HepG2 (cell line): ENCODE data around the gene C1QTNF1. TPM values are rescaled to one million over a fixed set of nuclear protein-coding genes. Genes with fewer than 3 reads are reported as not detected.

Source experiments
- ELF1 ChIP-seq: sonication (generic); formaldehyde crosslinking; IDR thresholded peaks from 2 replicates; pipeline ENCODE4 v1.4.0; 2020; ENCODE audit warnings: missing genetic modification reagents
- EZH2 ChIP-seq: conservative IDR thresholded peaks from 2 replicates; pipeline ENCODE4 v1.6.1; 2012; ENCODE audit warnings: mild to moderate bottlenecking, low read depth, low read length, moderate library complexity
- HCFC1 ChIP-seq: fragments of 150-350 bp; IDR thresholded peaks from 2 replicates; pipeline ENCODE4 v1.6.1; 2014; ENCODE audit warnings: low read depth, low read length
- NFATC3 ChIP-seq: sonication (generic); formaldehyde crosslinking; IDR thresholded peaks from 2 replicates; pipeline ENCODE4 v1.5.1; 2020; ENCODE audit warnings: mild to moderate bottlenecking, missing genetic modification reagents
- NR2F2 ChIP-seq: IDR thresholded peaks from 2 replicates; pipeline ENCODE4 v1.6.1; 2012; ENCODE audit warnings: low read depth, inconsistent platforms, borderline replicate concordance
- POGZ ChIP-seq: sonication (generic); formaldehyde crosslinking; IDR thresholded peaks from 2 replicates; pipeline ENCODE4 v1.4.0; 2020; ENCODE audit warnings: mild to moderate bottlenecking, missing genetic modification reagents
- REL ChIP-seq: sonication (generic); formaldehyde crosslinking; conservative IDR thresholded peaks from 2 replicates; pipeline ENCODE4 v1.8.0; 2022; ENCODE audit warnings: mild to moderate bottlenecking, missing genetic modification reagents, moderate library complexity
- SAP130 ChIP-seq: IDR thresholded peaks from 2 replicates; pipeline ENCODE4 v1.6.1; 2016; ENCODE audit warnings: low read depth
- SIX4 ChIP-seq: sonication (generic); formaldehyde crosslinking; IDR thresholded peaks from 2 replicates; pipeline ENCODE4 v1.4.0; 2020; ENCODE audit warnings: missing genetic modification reagents
- ZNF30 ChIP-seq: sonication (generic); formaldehyde crosslinking; IDR thresholded peaks from 2 replicates; pipeline ENCODE4 v1.5.0; 2020; ENCODE audit warnings: mild to moderate bottlenecking, missing genetic modification reagents
- ZNF746 ChIP-seq: sonication (generic); formaldehyde crosslinking; IDR thresholded peaks from 2 replicates; pipeline ENCODE4 v1.8.0; 2022; ENCODE audit warnings: mild to moderate bottlenecking, missing genetic modification reagents
- polyA plus RNA-seq, 8 experiments: library from polyadenylated mRNA; depleted of rRNA in 3 of 8; stranded (reverse) in 7 of 8; unstranded in 1 of 8; fragments of >200 nt; fragmentation: Illumina TruSeq in 4 of 8; extraction: Trizol in 4 of 8; gene quantifications; 2 replicates each; pipeline versions ENCODE4 v1.2.1 to v1.2.3, GENCODE V29; 2011 to 2016; ENCODE audit warnings: low read depth in 4 of 8, missing spikeins in 1 of 8, mixed read lengths in 1 of 8; ENCODE audit not compliant: insufficient read depth in 1 of 8
- total RNA-seq, 5 experiments: library from RNA; depleted of rRNA; stranded (reverse); fragments of >200 nt; fragmentation: Illumina TruSeq; extraction: Trizol; gene quantifications; 2 replicates each; pipeline ENCODE4 v1.2.3, GENCODE V29; 2016; ENCODE audit warnings: low read depth in 1 of 5
- TF ChIP-seq, protein P1 (sequence below): IDR thresholded peaks from 2 replicates; pipeline ENCODE4 v1.6.1; 2012; ENCODE audit warnings: low read depth, low read length, improper control_type of control experiment
- TF ChIP-seq, protein P2 (sequence below): sonication (generic); formaldehyde crosslinking; IDR thresholded peaks from 2 replicates; pipeline ENCODE4 v1.4.0; 2020; ENCODE audit warnings: missing genetic modification reagents
- TF ChIP-seq, protein P3 (sequence below): sonication (generic); formaldehyde crosslinking; IDR thresholded peaks from 2 replicates; pipeline ENCODE4 v1.4.0; 2020; ENCODE audit warnings: missing genetic modification reagents, mild to moderate bottlenecking, borderline replicate concordance
- TF ChIP-seq, protein P4 (sequence below): sonication (generic); formaldehyde crosslinking; IDR thresholded peaks from 2 replicates; pipeline ENCODE4 v1.5.1; 2020; ENCODE audit warnings: missing genetic modification reagents, mild to moderate bottlenecking, borderline replicate concordance
- TF ChIP-seq, protein P5 (sequence below): sonication (generic); formaldehyde crosslinking; IDR thresholded peaks from 2 replicates; pipeline ENCODE4 v1.5.0; 2020; ENCODE audit warnings: mild to moderate bottlenecking, missing genetic modification reagents, moderate library complexity

C1QTNF1 gene
- total and polyA plus RNA-seq, 2 of the 13 experiments (the other 11 are each of a cell fraction or from before 2014, with no cell fraction given) = 0.18 to 0.86 TPM

DNA sequence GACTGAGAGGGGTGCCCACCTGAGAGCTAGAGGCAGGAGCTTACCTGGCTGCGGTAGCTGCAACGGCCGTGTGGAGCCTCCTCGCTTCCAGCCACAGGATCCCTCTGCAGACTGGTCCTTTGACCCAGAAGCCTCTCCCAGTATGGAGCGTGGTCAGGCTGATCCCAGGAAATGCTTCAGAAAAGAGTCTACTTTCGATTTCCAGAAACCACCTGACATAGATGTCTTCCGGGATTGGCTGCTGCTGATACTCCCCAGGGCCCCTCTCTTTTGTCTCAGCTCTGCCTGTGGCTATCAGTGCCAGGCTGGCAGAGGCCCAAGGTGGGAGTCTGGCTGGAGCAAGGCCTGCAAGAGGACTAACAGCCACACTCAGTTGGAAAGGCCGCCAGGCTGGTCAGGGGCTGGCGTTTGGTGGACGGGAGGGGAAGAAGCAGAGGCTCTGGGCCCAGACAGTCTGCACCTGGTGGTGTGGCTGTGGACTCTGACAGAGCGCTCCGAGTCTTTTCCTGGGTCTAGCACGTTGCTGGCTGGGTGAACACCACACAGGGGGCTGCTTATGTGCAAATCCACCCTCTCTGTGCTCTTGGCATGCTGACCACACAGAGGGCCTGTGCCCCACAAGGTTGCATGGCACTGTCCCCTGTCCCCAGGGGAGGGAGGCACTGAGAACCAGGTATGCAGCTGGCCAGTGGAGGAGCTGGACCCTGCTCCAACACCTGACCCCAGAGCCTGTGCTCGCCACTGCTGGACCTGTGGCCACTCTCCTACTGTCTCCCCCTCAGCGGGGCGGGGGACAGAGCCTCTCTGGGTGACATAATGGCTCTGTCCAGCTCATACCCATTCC is 44.0 kb upstream of the C1QTNF1 start, which contains the start of gene LGALS3BP (continued):
- TF ChIP-seq, protein P1, sequence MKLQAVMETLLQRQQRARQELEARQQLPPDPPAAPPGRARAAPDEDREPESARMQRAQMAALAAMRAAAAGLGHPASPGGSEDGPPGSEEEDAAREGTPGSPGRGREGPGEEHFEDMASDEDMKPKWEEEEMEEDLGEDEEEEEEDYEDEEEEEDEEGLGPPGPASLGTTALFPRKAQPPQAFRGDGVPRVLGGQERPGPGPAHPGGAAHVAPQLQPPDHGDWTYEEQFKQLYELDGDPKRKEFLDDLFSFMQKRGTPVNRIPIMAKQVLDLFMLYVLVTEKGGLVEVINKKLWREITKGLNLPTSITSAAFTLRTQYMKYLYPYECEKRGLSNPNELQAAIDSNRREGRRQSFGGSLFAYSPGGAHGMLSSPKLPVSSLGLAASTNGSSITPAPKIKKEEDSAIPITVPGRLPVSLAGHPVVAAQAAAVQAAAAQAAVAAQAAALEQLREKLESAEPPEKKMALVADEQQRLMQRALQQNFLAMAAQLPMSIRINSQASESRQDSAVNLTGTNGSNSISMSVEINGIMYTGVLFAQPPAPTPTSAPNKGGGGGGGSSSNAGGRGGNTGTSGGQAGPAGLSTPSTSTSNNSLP = 0 out of 2 replicates have a peak, but pooled peaks have one; percentile 10
- TF ChIP-seq ZNF746 (CRISPR knock-in tag) (no peak; the same call in 1 of the 2 replicates), SAP130 (CRISPR knock-in tag) (peak; percentile 89), NFATC3 (no peak), HCFC1 (peak; percentile 17; the same call in 1 of the 2 replicates), ELF1 (CRISPR knock-in tag) (peak; percentile 89), REL (no peak), NR2F2 (no peak; the same call in 1 of the 2 replicates), EZH2 (no peak), SIX4 (peak; percentile 5; the same call in 1 of the 2 replicates), POGZ (CRISPR knock-in tag) (peak; percentile 13; the same call in 1 of the 2 replicates), ZNF30 (peak; percentile 66; the same call in 1 of the 2 replicates)
- TF ChIP-seq, protein P2, sequence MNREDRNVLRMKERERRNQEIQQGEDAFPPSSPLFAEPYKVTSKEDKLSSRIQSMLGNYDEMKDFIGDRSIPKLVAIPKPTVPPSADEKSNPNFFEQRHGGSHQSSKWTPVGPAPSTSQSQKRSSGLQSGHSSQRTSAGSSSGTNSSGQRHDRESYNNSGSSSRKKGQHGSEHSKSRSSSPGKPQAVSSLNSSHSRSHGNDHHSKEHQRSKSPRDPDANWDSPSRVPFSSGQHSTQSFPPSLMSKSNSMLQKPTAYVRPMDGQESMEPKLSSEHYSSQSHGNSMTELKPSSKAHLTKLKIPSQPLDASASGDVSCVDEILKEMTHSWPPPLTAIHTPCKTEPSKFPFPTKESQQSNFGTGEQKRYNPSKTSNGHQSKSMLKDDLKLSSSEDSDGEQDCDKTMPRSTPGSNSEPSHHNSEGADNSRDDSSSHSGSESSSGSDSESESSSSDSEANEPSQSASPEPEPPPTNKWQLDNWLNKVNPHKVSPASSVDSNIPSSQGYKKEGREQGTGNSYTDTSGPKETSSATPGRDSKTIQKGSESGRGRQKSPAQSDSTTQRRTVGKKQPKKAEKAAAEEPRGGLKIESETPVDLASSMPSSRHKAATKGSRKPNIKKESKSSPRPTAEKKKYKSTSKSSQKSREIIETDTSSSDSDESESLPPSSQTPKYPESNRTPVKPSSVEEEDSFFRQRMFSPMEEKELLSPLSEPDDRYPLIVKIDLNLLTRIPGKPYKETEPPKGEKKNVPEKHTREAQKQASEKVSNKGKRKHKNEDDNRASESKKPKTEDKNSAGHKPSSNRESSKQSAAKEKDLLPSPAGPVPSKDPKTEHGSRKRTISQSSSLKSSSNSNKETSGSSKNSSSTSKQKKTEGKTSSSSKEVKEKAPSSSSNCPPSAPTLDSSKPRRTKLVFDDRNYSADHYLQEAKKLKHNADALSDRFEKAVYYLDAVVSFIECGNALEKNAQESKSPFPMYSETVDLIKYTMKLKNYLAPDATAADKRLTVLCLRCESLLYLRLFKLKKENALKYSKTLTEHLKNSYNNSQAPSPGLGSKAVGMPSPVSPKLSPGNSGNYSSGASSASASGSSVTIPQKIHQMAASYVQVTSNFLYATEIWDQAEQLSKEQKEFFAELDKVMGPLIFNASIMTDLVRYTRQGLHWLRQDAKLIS = 0 out of 2 replicates have a peak, but pooled peaks have one; percentile 47
- TF ChIP-seq, protein P3, sequence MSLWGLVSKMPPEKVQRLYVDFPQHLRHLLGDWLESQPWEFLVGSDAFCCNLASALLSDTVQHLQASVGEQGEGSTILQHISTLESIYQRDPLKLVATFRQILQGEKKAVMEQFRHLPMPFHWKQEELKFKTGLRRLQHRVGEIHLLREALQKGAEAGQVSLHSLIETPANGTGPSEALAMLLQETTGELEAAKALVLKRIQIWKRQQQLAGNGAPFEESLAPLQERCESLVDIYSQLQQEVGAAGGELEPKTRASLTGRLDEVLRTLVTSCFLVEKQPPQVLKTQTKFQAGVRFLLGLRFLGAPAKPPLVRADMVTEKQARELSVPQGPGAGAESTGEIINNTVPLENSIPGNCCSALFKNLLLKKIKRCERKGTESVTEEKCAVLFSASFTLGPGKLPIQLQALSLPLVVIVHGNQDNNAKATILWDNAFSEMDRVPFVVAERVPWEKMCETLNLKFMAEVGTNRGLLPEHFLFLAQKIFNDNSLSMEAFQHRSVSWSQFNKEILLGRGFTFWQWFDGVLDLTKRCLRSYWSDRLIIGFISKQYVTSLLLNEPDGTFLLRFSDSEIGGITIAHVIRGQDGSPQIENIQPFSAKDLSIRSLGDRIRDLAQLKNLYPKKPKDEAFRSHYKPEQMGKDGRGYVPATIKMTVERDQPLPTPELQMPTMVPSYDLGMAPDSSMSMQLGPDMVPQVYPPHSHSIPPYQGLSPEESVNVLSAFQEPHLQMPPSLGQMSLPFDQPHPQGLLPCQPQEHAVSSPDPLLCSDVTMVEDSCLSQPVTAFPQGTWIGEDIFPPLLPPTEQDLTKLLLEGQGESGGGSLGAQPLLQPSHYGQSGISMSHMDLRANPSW (CRISPR knock-in tag) = peak; percentile 67
- TF ChIP-seq, protein P4, sequence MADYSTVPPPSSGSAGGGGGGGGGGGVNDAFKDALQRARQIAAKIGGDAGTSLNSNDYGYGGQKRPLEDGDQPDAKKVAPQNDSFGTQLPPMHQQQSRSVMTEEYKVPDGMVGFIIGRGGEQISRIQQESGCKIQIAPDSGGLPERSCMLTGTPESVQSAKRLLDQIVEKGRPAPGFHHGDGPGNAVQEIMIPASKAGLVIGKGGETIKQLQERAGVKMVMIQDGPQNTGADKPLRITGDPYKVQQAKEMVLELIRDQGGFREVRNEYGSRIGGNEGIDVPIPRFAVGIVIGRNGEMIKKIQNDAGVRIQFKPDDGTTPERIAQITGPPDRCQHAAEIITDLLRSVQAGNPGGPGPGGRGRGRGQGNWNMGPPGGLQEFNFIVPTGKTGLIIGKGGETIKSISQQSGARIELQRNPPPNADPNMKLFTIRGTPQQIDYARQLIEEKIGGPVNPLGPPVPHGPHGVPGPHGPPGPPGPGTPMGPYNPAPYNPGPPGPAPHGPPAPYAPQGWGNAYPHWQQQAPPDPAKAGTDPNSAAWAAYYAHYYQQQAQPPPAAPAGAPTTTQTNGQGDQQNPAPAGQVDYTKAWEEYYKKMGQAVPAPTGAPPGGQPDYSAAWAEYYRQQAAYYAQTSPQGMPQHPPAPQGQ (CRISPR knock-in tag) = 0 out of 2 replicates have a peak, but pooled peaks have one; percentile 65
- TF ChIP-seq, protein P5, sequence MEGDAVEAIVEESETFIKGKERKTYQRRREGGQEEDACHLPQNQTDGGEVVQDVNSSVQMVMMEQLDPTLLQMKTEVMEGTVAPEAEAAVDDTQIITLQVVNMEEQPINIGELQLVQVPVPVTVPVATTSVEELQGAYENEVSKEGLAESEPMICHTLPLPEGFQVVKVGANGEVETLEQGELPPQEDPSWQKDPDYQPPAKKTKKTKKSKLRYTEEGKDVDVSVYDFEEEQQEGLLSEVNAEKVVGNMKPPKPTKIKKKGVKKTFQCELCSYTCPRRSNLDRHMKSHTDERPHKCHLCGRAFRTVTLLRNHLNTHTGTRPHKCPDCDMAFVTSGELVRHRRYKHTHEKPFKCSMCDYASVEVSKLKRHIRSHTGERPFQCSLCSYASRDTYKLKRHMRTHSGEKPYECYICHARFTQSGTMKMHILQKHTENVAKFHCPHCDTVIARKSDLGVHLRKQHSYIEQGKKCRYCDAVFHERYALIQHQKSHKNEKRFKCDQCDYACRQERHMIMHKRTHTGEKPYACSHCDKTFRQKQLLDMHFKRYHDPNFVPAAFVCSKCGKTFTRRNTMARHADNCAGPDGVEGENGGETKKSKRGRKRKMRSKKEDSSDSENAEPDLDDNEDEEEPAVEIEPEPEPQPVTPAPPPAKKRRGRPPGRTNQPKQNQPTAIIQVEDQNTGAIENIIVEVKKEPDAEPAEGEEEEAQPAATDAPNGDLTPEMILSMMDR (CRISPR knock-in tag) = peak; percentile 38
